IMR-90 (cell line): ENCODE measurements around the gene GNG2. TPM values are rescaled to one million over a fixed set of nuclear protein-coding genes. Genes with fewer than 3 reads are reported as not detected.

ENCODE experiments used
- ATAC-seq: fragments of 200-7000 bp; cut with Tn5 transposase; 2 replicates; pipeline ENCODE4 v1.9.1; 2020; ENCODE audit warnings: low read depth, mild to moderate bottlenecking, moderate library complexity
- BruUV-seq: library from RNA; stranded (reverse); fragments of 400-500 nt; replicated peaks from 2 replicates; lab custom pipeline; 2021; lab: Mats Ljungman, UMichigan
- CTCF ChIA-PET: fragments of 300-600 bp; formaldehyde crosslinking; extraction: SDS; loops from one replicate; lab custom pipeline; 2021; ENCODE audit warnings: antibody characterized with exemption; lab: Yijun Ruan, JAX
- POLR2A ChIA-PET: fragments of 300-600 bp; sonication (Branson Sonifier 250); formaldehyde crosslinking; loops from one replicate; lab custom pipeline; 2022; ENCODE audit warnings: antibody characterized with exemption; ENCODE audit not compliant: unreplicated experiment; lab: Charles Lee
- DNase-seq: peaks from one replicate; pipeline ENCODE4 v3.0.0; 2013
- H2AFZ ChIP-seq: replicated peaks from 2 replicates; pipeline ENCODE3; 2013; ENCODE audit warnings: low read length, mild to moderate bottlenecking; ENCODE audit not compliant: poor library complexity
- H2AK5ac ChIP-seq: 2 replicates; pipeline ENCODE4 v1.6.1; 2013; ENCODE audit warnings: low read depth, low read length, inconsistent platforms
- H2AK9ac ChIP-seq: replicated peaks from 2 replicates; pipeline ENCODE3; 2013; ENCODE audit warnings: mild to moderate bottlenecking, low read depth, low read length, moderate library complexity; ENCODE audit not compliant: poor library complexity
- H2BK120ac ChIP-seq: 2 replicates; pipeline ENCODE4 v1.6.1; 2013; ENCODE audit warnings: low read depth, low read length, inconsistent platforms
- H2BK15ac ChIP-seq: 3 replicates; pipeline ENCODE4 v1.6.1; 2013; ENCODE audit warnings: low read depth, low read length, inconsistent platforms
- H2BK20ac ChIP-seq: 2 replicates; pipeline ENCODE4 v1.6.1; 2013; ENCODE audit warnings: low read depth, mild to moderate bottlenecking, inconsistent platforms, low read length, moderate library complexity
- H2BK5ac ChIP-seq: 2 replicates; pipeline ENCODE4 v1.6.1; 2013; ENCODE audit warnings: mild to moderate bottlenecking, low read depth, low read length, inconsistent platforms; ENCODE audit not compliant: poor library complexity, severe bottlenecking
- H3K14ac ChIP-seq: replicated peaks from 2 replicates; pipeline ENCODE4 v1.6.1; 2013; ENCODE audit warnings: low read depth, low read length, inconsistent platforms
- H3K18ac ChIP-seq: 2 replicates; pipeline ENCODE4 v1.6.1; 2013; ENCODE audit warnings: low read depth, low read length, control low read depth
- H3K23ac ChIP-seq: 2 replicates; pipeline ENCODE4 v1.6.1; 2013; ENCODE audit warnings: low read depth, low read length, inconsistent platforms
- H3K27ac ChIP-seq: 2 replicates; pipeline ENCODE4 v1.5.1; 2013; ENCODE audit warnings: mild to moderate bottlenecking, control low read depth, low read length; ENCODE audit not compliant: insufficient read depth
- H3K27me3 ChIP-seq: 2 replicates; pipeline ENCODE4 v1.6.1; 2013; ENCODE audit warnings: low read length; ENCODE audit not compliant: control insufficient read depth, insufficient read depth
- H3K36me3 ChIP-seq: 2 replicates; pipeline ENCODE4 v1.6.1; 2013; ENCODE audit warnings: low read length, mixed read lengths; ENCODE audit not compliant: control insufficient read depth, insufficient read depth
- H3K4ac ChIP-seq: 2 replicates; pipeline ENCODE4 v1.6.1; 2013; ENCODE audit warnings: low read depth, low read length, inconsistent platforms
- H3K4me1 ChIP-seq: 2 replicates; pipeline ENCODE4 v1.6.1; 2013; ENCODE audit warnings: low read length, mixed read lengths; ENCODE audit not compliant: control insufficient read depth, insufficient read depth
- H3K4me2 ChIP-seq: 2 replicates; pipeline ENCODE4 v1.6.1; 2013; ENCODE audit warnings: low read depth, mild to moderate bottlenecking, control low read depth, low read length, moderate library complexity
- H3K4me3 ChIP-seq: 2 replicates; pipeline ENCODE4 v1.5.1; 2013; ENCODE audit warnings: low read depth, mild to moderate bottlenecking, control low read depth, low read length, moderate library complexity; ENCODE audit not compliant: insufficient read depth
- H3K56ac ChIP-seq: 2 replicates; pipeline ENCODE4 v1.6.1; 2013; ENCODE audit warnings: low read length, inconsistent platforms; ENCODE audit not compliant: insufficient read depth; ENCODE audit errors: extremely low read depth
- H3K79me1 ChIP-seq, 2 experiments: 2 replicates each; pipeline ENCODE4 v1.6.1; 2013; ENCODE audit warnings: low read length in 2 of 2, inconsistent platforms in 1 of 2, low read depth in 1 of 2
- H3K9ac ChIP-seq: 2 replicates; pipeline ENCODE4 v1.6.1; 2013; ENCODE audit warnings: low read depth, low read length, control low read depth
- H3K9me1 ChIP-seq: 2 replicates; pipeline ENCODE4 v1.6.1; 2013; ENCODE audit warnings: low read length, inconsistent platforms; ENCODE audit not compliant: insufficient read depth
- H3K9me3 ChIP-seq: 2 replicates; pipeline ENCODE4 v1.6.1; 2013; ENCODE audit warnings: low read length; ENCODE audit not compliant: control insufficient read depth, insufficient read depth
- H4K20me1 ChIP-seq: 2 replicates; pipeline ENCODE4 v1.6.1; 2013; ENCODE audit warnings: low read length, inconsistent platforms; ENCODE audit not compliant: insufficient read depth
- H4K5ac ChIP-seq: 2 replicates; pipeline ENCODE4 v1.6.1; 2013; ENCODE audit warnings: mild to moderate bottlenecking, low read depth, low read length, control low read depth
- H4K8ac ChIP-seq, 2 experiments: 2 replicates each; pipeline ENCODE4 v1.6.1; 2013; ENCODE audit warnings: low read depth in 2 of 2, low read length in 2 of 2, control low read depth in 1 of 2, inconsistent platforms in 1 of 2
- H4K91ac ChIP-seq: 2 replicates; pipeline ENCODE4 v1.6.1; 2013; ENCODE audit warnings: low read depth, low read length, inconsistent platforms; ENCODE audit not compliant: insufficient read depth
- BHLHE40 ChIP-seq: fragments of 150-350 bp; IDR thresholded peaks from 2 replicates; pipeline ENCODE4 v1.6.1; 2016; ENCODE audit warnings: mild to moderate bottlenecking, low read depth, low read length
- CEBPB ChIP-seq: IDR thresholded peaks from 2 replicates; pipeline ENCODE4 v1.6.1; 2012; ENCODE audit warnings: low read depth, low read length, improper control_type of control experiment
- CHD1 ChIP-seq: IDR thresholded peaks from 2 replicates; pipeline ENCODE4 v1.6.1; 2012; ENCODE audit warnings: low read depth, low read length, improper control_type of control experiment
- CTCF ChIP-seq: conservative IDR thresholded peaks from 2 replicates; pipeline ENCODE4 v1.5.1; 2012; ENCODE audit warnings: mild to moderate bottlenecking, low read depth, low read length, improper control_type of control experiment
- ELK1 ChIP-seq: fragments of 150-350 bp; IDR thresholded peaks from 2 replicates; pipeline ENCODE4 v1.6.1; 2016; ENCODE audit warnings: low read depth, mild to moderate bottlenecking, low read length, moderate library complexity, borderline replicate concordance
- FOS ChIP-seq: fragments of 150-350 bp; IDR thresholded peaks from 2 replicates; pipeline ENCODE4 v1.6.1; 2016; ENCODE audit warnings: low read depth, low read length
- MAFK ChIP-seq: IDR thresholded peaks from 2 replicates; pipeline ENCODE4 v1.6.1; 2012; ENCODE audit warnings: low read depth, low read length, improper control_type of control experiment
- MAZ ChIP-seq: IDR thresholded peaks from 2 replicates; pipeline ENCODE4 v1.6.1; 2012; ENCODE audit warnings: low read depth, mild to moderate bottlenecking, low read length, improper control_type of control experiment, moderate library complexity, borderline replicate concordance
- MXI1 ChIP-seq: IDR thresholded peaks from 2 replicates; pipeline ENCODE4 v1.6.1; 2012; ENCODE audit warnings: low read depth, mild to moderate bottlenecking, low read length, moderate library complexity, borderline replicate concordance
- NFE2L2 ChIP-seq: fragments of 150-350 bp; IDR thresholded peaks from 2 replicates; pipeline ENCODE4 v1.6.1; 2016; ENCODE audit warnings: low read depth, mild to moderate bottlenecking, low read length
- POLR2A ChIP-seq: IDR thresholded peaks from 2 replicates; pipeline ENCODE4 v1.6.1; 2012; ENCODE audit warnings: mild to moderate bottlenecking, low read depth, low read length
- RAD21 ChIP-seq: IDR thresholded peaks from 2 replicates; pipeline ENCODE4 v1.6.1; 2012; ENCODE audit warnings: low read length, improper control_type of control experiment
- RCOR1 ChIP-seq: IDR thresholded peaks from 2 replicates; pipeline ENCODE4 v1.6.1; 2012; ENCODE audit warnings: mild to moderate bottlenecking, low read length, improper control_type of control experiment; ENCODE audit not compliant: insufficient replicate concordance
- RFX5 ChIP-seq: IDR thresholded peaks from 2 replicates; pipeline ENCODE4 v1.8.0; 2012; ENCODE audit warnings: low read depth, mild to moderate bottlenecking, low read length, moderate library complexity
- SMC3 ChIP-seq: fragments of 150-350 bp; IDR thresholded peaks from 2 replicates; pipeline ENCODE4 v1.6.1; 2016; ENCODE audit warnings: low read depth, mild to moderate bottlenecking, antibody characterized with exemption, low read length, moderate library complexity
- USF2 ChIP-seq: fragments of 150-350 bp; IDR thresholded peaks from 2 replicates; pipeline ENCODE4 v1.6.1; 2017; ENCODE audit warnings: mild to moderate bottlenecking, antibody characterized with exemption, low read length, low read depth
- WGBS, 2 experiments: methylation state at CpG; one replicate each; pipeline versions ENCODE4 v1.1.5 to v1.1.7; 2013; ENCODE audit warnings: missing lambda C conversion rate in 2 of 2; ENCODE audit not compliant: insufficient read length in 1 of 2; ENCODE audit errors: extremely low coverage in 2 of 2; 5-methylcytosine and 5-hydroxymethylcytosine counted together
- dilution Hi-C: fragments of 300-500 bp; cut with HindIII; formaldehyde crosslinking; loops from one replicate; pipeline ENCODE4 v1.14.3; 2018; ENCODE audit warnings: low sequenced_read_pairs; ENCODE audit not compliant: unreplicated experiment
- in situ Hi-C: fragments of 300-500 bp; cut with MboI; formaldehyde crosslinking; loops from 3 replicates; pipeline ENCODE4 v1.14.3; 2019; ENCODE audit warnings: low sequenced_read_pairs, inconsistent platforms, mixed read lengths
- intact Hi-C: fragments of 100-400 bp; cut with micrococcal nuclease; formaldehyde crosslinking; loops from 2 replicates; pipeline ENCODE4 v1.10.0; 2022
- polyA plus RNA-seq, 3 experiments: library from polyadenylated mRNA; depleted of rRNA; stranded (reverse); fragments of >200 nt; gene quantifications; 2 replicates each; pipeline ENCODE4 v1.2.3, GENCODE V29; 2012; ENCODE audit warnings: low replicate concordance in 1 of 3
- total RNA-seq: library from RNA; depleted of rRNA; stranded (reverse); fragments of >200 nt; gene quantifications from 2 replicates; pipeline ENCODE4 v1.2.3, GENCODE V29; 2012

GNG2 gene
- total and polyA plus RNA-seq, 2 of the 4 experiments (the other 2 are of a cell fraction), result 13.1 to 14.6 TPM

GRCh38 chr14:51871846-51872245, 11.4 kb downstream of the GNG2 start:
- dilution Hi-C loops, result no loop called here
- peaks cover 9% of the 10 kb centered on the region for H3K4me1 ChIP-seq
- H4K8ac ChIP-seq, result no peak overlapping the region
- H3K9me3 ChIP-seq, result no peaks in the 10 kb centered on the region
- H4K5ac ChIP-seq, result no peak overlapping the region
- BruUV-seq, result no TSS peak
- H2BK15ac ChIP-seq, result peak overlapping the region; percentile 56; the same call in 2 of the 3 replicates
- no peak overlapping the region for H3K27ac ChIP-seq
- H3K14ac ChIP-seq, result peak overlapping the region; percentile 40
- peak overlapping the region; percentile 16 for H2AFZ ChIP-seq
- in situ Hi-C loops, result no loop called here
- intact Hi-C loops, result no loop called here
- TF ChIP-seq CHD1, result no peak
- no peak for TF ChIP-seq RFX5
- TF ChIP-seq RAD21, result no peak
- TF ChIP-seq MXI1, result no peak
- no peak for TF ChIP-seq ELK1
- no peak for TF ChIP-seq POLR2A
- no peak for TF ChIP-seq SMC3
- TF ChIP-seq FOS, result no peak
- TF ChIP-seq CTCF, result no peak
- no peak for TF ChIP-seq RCOR1
- TF ChIP-seq NFE2L2, result no peak
- no peak for TF ChIP-seq USF2
- TF ChIP-seq BHLHE40, result no peak
- TF ChIP-seq CEBPB, result no peak
- TF ChIP-seq MAZ, result no peak
- TF ChIP-seq MAFK, result no peak
- H3K27me3 ChIP-seq, result no peaks in the 10 kb centered on the region
- no peak overlapping the region for H2BK5ac ChIP-seq
- WGBS, 2 experiments, result no CpG with 5 or more reads among the region's 2 CpGs
- H3K56ac ChIP-seq, result no peak overlapping the region
- no peak overlapping the region for H3K9ac ChIP-seq
- H4K20me1 ChIP-seq, result peaks cover 7% of the 10 kb centered on the region; the same call in 1 of the 2 replicates
- no peaks in the 10 kb centered on the region for H3K36me3 ChIP-seq
- DNase-seq (no peak), ATAC-seq (no peak)
- H3K4me2 ChIP-seq, result no peak overlapping the region
- no peak overlapping the region for H2BK20ac ChIP-seq
- POLR2A ChIA-PET, result no interaction called here
- no peak overlapping the region for H2AK9ac ChIP-seq
- peak overlapping the region; percentile 55 for H3K4ac ChIP-seq
- H3K79me1 ChIP-seq, result peaks cover 36 to 56% of the 10 kb centered on the region in 2 experiments
- H3K23ac ChIP-seq, result peak overlapping the region; percentile 41; the same call in 1 of the 2 replicates
- CTCF ChIA-PET, result interaction anchor here (1.0 kb wide), 1 partner anchor 107 kb away, joined by 7 read pairs; no protein-coding TSS in a partner anchor
- no peak overlapping the region; the same call in 1 of the 2 replicates for H4K91ac ChIP-seq
- H3K4me3 ChIP-seq, result no peak overlapping the region
- peak overlapping the region; percentile 35; the same call in 1 of the 2 replicates for H2BK120ac ChIP-seq
- H3K9me1 ChIP-seq, result peaks cover 16% of the 10 kb centered on the region
- peak overlapping the region; percentile 80 for H2AK5ac ChIP-seq
- H3K18ac ChIP-seq, result no peak overlapping the region
